Esophagus muscularis mucosa (tissue), 3 donors: ENCODE data around the gene MAP3K7.

Source experiments
- POLR2AphosphoS5 ChIP-seq, 2 donors: sonication (generic); formaldehyde crosslinking; IDR thresholded peaks; one replicate each; pipeline ENCODE4 v1.6.1; 2017; ENCODE audit warnings: antibody characterized with exemption in 2 of 2
- TF ChIP-seq, protein P1 (sequence below), 3 experiments: fragments of 200-600 bp in 2 of 3; fragments of 450-650 bp in 1 of 3; sonication (generic) in 2 of 3; IDR thresholded peaks; one replicate each; pipeline ENCODE4 v1.5.1; 2017 to 2019; ENCODE audit warnings: antibody characterized with exemption in 3 of 3, mild to moderate bottlenecking in 2 of 3, moderate library complexity in 1 of 3

DNA sequence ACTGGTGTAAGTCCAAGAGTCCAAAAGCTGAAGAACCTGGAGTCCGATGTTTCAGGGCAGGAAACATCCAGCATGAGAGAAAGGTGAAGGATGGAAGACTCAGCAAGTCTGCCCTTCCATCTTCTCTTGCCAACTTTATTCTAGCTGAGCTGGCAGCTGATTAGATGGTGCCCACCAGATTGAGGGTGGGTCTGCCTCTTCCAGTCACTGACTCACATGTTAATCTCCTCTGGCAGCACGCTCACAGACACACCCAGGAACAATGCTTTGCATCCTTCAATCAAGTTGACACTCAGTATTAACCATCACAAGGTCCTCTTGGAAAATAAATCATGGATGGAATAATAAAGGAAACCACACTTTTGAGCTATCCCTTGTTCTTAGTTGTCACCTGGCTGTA is 121.2 kb downstream of the MAP3K7 start:
- TF ChIP-seq, protein P1, sequence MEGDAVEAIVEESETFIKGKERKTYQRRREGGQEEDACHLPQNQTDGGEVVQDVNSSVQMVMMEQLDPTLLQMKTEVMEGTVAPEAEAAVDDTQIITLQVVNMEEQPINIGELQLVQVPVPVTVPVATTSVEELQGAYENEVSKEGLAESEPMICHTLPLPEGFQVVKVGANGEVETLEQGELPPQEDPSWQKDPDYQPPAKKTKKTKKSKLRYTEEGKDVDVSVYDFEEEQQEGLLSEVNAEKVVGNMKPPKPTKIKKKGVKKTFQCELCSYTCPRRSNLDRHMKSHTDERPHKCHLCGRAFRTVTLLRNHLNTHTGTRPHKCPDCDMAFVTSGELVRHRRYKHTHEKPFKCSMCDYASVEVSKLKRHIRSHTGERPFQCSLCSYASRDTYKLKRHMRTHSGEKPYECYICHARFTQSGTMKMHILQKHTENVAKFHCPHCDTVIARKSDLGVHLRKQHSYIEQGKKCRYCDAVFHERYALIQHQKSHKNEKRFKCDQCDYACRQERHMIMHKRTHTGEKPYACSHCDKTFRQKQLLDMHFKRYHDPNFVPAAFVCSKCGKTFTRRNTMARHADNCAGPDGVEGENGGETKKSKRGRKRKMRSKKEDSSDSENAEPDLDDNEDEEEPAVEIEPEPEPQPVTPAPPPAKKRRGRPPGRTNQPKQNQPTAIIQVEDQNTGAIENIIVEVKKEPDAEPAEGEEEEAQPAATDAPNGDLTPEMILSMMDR (IDR thresholded peaks at IDR 0.05) = no peak
- TF ChIP-seq POLR2AphosphoS5 (IDR thresholded peaks at IDR 0.05) = no peak
